Mesenchymal stem cell (in vitro differentiated cells and primary cell): ENCODE measurements around the gene SEC23B. TPM values are rescaled to one million over a fixed set of nuclear protein-coding genes. Genes with fewer than 3 reads are reported as not detected.

Source experiments
- DNase-seq: peaks from one replicate; pipeline ENCODE4 v3.0.0-alpha.2; 2013
- H2AFZ ChIP-seq: one replicate; pipeline ENCODE4 v1.6.1; 2013; ENCODE audit warnings: low read depth, mild to moderate bottlenecking, control low read depth, inconsistent platforms, low read length, moderate library complexity
- H2AK5ac ChIP-seq: 2 replicates; pipeline ENCODE4 v1.6.1; 2013; ENCODE audit warnings: low read length, moderate library complexity, mild to moderate bottlenecking, inconsistent platforms; ENCODE audit not compliant: severe bottlenecking
- H2BK120ac ChIP-seq: one replicate; pipeline ENCODE4 v1.6.1; 2013; ENCODE audit warnings: low read depth, mild to moderate bottlenecking, inconsistent platforms, low read length, moderate library complexity
- H2BK12ac ChIP-seq, 2 experiments: one replicate each; pipeline ENCODE4 v1.6.1; 2013; ENCODE audit warnings: inconsistent platforms in 2 of 2, low read length in 2 of 2, mild to moderate bottlenecking in 2 of 2, moderate library complexity in 2 of 2, control low read depth in 1 of 2
- H2BK15ac ChIP-seq: one replicate; pipeline ENCODE4 v1.6.1; 2013; ENCODE audit warnings: mild to moderate bottlenecking, low read depth, inconsistent platforms; ENCODE audit not compliant: poor library complexity, severe bottlenecking
- H2BK5ac ChIP-seq: 2 replicates; pipeline ENCODE4 v1.6.1; 2013; ENCODE audit warnings: low read depth, mild to moderate bottlenecking, low read length, control low read depth, inconsistent platforms; ENCODE audit not compliant: poor library complexity, severe bottlenecking
- H3K14ac ChIP-seq, 2 experiments: one replicate each; pipeline ENCODE4 v1.6.1; 2013; ENCODE audit warnings: inconsistent platforms in 2 of 2, low read length in 2 of 2, control low read depth in 1 of 2, mild to moderate bottlenecking in 1 of 2, moderate library complexity in 1 of 2
- H3K18ac ChIP-seq, 2 experiments: one replicate each; pipeline ENCODE4 v1.6.1; 2013; ENCODE audit warnings: inconsistent platforms in 2 of 2, low read length in 2 of 2, control low read depth in 1 of 2, low read depth in 1 of 2, mild to moderate bottlenecking in 1 of 2
- H3K23ac ChIP-seq, 2 experiments: one replicate each; pipeline ENCODE4 v1.6.1; 2013; ENCODE audit warnings: inconsistent platforms in 2 of 2, low read length in 2 of 2, mild to moderate bottlenecking in 2 of 2, moderate library complexity in 2 of 2, control low read depth in 1 of 2
- H3K27ac ChIP-seq: 2 replicates; pipeline ENCODE4 v1.5.1; 2013; ENCODE audit warnings: mild to moderate bottlenecking, moderate library complexity, low read length, control low read depth, inconsistent platforms; ENCODE audit not compliant: poor library complexity, severe bottlenecking
- H3K27me3 ChIP-seq, 2 experiments: 2 replicates each; pipeline versions ENCODE4 v1.6.1 to v1.7.0; 2013; ENCODE audit warnings: low read length in 2 of 2, mild to moderate bottlenecking in 2 of 2, moderate library complexity in 2 of 2, control low read depth in 1 of 2, inconsistent platforms in 1 of 2; ENCODE audit not compliant: control insufficient read depth in 1 of 2, insufficient read depth in 1 of 2
- H3K36me3 ChIP-seq, 2 experiments: 2 replicates each; pipeline versions ENCODE4 v1.6.1 to v1.7.0; 2013; ENCODE audit warnings: low read length in 2 of 2, control low read depth in 1 of 2, inconsistent platforms in 1 of 2, low read depth in 1 of 2, mild to moderate bottlenecking in 1 of 2; ENCODE audit not compliant: insufficient read depth in 2 of 2, control insufficient read depth in 1 of 2
- H3K4ac ChIP-seq, 2 experiments: one replicate each; pipeline ENCODE4 v1.6.1; 2013; ENCODE audit warnings: inconsistent platforms in 2 of 2, low read length in 2 of 2, mild to moderate bottlenecking in 2 of 2, moderate library complexity in 2 of 2, control low read depth in 1 of 2, low read depth in 1 of 2
- H3K4me1 ChIP-seq: 2 replicates; pipeline ENCODE4 v1.6.1; 2013; ENCODE audit warnings: low read depth, low read length, control low read depth; ENCODE audit not compliant: control insufficient read depth, insufficient read depth
- H3K4me2 ChIP-seq: 2 replicates; pipeline ENCODE4 v1.6.1; 2013; ENCODE audit warnings: low read length, mild to moderate bottlenecking, inconsistent platforms; ENCODE audit not compliant: poor library complexity, severe bottlenecking
- H3K4me3 ChIP-seq, 2 experiments: 2 replicates each; pipeline versions ENCODE4 v1.5.1 to v1.7.0; 2013; ENCODE audit warnings: low read length in 2 of 2, mild to moderate bottlenecking in 2 of 2, control low read depth in 1 of 2, low read depth in 1 of 2; ENCODE audit not compliant: insufficient read depth in 1 of 2
- H3K79me1 ChIP-seq: replicated peaks from 2 replicates; pipeline ENCODE4 v1.6.1; 2013; ENCODE audit warnings: mild to moderate bottlenecking, control low read depth, low read length, inconsistent platforms; ENCODE audit not compliant: poor library complexity, severe bottlenecking
- H3K9ac ChIP-seq: 2 replicates; pipeline ENCODE4 v1.7.0; 2013; ENCODE audit warnings: mild to moderate bottlenecking, low read length, moderate library complexity
- H3K9me3 ChIP-seq: 2 replicates; pipeline ENCODE4 v1.7.0; 2013; ENCODE audit warnings: mild to moderate bottlenecking, low read length; ENCODE audit not compliant: control insufficient read depth
- H4K8ac ChIP-seq: one replicate; pipeline ENCODE4 v1.6.1; 2013; ENCODE audit warnings: inconsistent platforms, mild to moderate bottlenecking, low read length, moderate library complexity
- H4K91ac ChIP-seq: one replicate; pipeline ENCODE4 v1.6.1; 2013; ENCODE audit warnings: mild to moderate bottlenecking, low read length, inconsistent platforms
- small RNA-seq: library from polyadenylated mRNA; stranded (forward); fragments of <200 nt; extraction: miRNeasy Mini kit (QIAGEN cat#:217004); gene quantifications from one replicate; pipeline ENCODE3, GENCODE V24; 2013; ENCODE audit warnings: low read depth

SEC23B gene

GRCh38 chr20:18609741-18610140 lies 102.0 kb downstream of the SEC23B start:
- H2BK12ac ChIP-seq: no peak overlapping the region
- peaks cover 2% of the 10 kb centered on the region for H3K4me1 ChIP-seq
- no peak overlapping the region for H2BK15ac ChIP-seq
- no peak overlapping the region for H3K9ac ChIP-seq
- no peak overlapping the region for H3K18ac ChIP-seq
- H3K27ac ChIP-seq: no peak overlapping the region
- no peak overlapping the region for H3K4me2 ChIP-seq
- no peak overlapping the region for H2BK5ac ChIP-seq
- peaks cover 3 to 4% of the 10 kb centered on the region in 2 experiments for H3K36me3 ChIP-seq
- H3K79me1 ChIP-seq: peaks cover 10% of the 10 kb centered on the region
- H3K14ac ChIP-seq: no peak overlapping the region
- no peak overlapping the region for H2AK5ac ChIP-seq
- H4K8ac ChIP-seq: no peak overlapping the region
- no peak overlapping the region for H3K4me3 ChIP-seq
- no peak overlapping the region for H2BK120ac ChIP-seq
- no peak overlapping the region for H4K91ac ChIP-seq
- no peak overlapping the region for H2AFZ ChIP-seq
- H3K23ac ChIP-seq: no peak overlapping the region
- no peak for DNase-seq
- H3K9me3 ChIP-seq: no peaks in the 10 kb centered on the region
- H3K27me3 ChIP-seq: no peaks in the 10 kb centered on the region
- no peak overlapping the region for H3K4ac ChIP-seq

Small RNAs within 50 kb of the gene (small RNA-seq; reads per million reads assigned to genes)
- gene MIR3192: not detected
- not detected for gene RN7SL638P
- not detected for gene RNU6ATAC34P
